Neuronal stem cell (in vitro differentiated cells): Measurements from ENCODE around the gene MTAP.

Source experiments
- DNase-seq: peaks from one replicate; pipeline ENCODE4 v3.0.0-alpha.2; 2013; ENCODE audit warnings: low spot score
- H2AFZ ChIP-seq: one replicate; pipeline ENCODE4 v1.6.1; 2013; ENCODE audit warnings: mild to moderate bottlenecking, low read length, inconsistent platforms
- H2AK5ac ChIP-seq: 2 replicates; pipeline ENCODE4 v1.6.1; 2013; ENCODE audit warnings: low read depth, mild to moderate bottlenecking, inconsistent platforms, low read length, moderate library complexity, mixed read lengths
- H2BK120ac ChIP-seq: 2 replicates; pipeline ENCODE4 v1.6.1; 2013; ENCODE audit warnings: low read depth, mild to moderate bottlenecking, inconsistent platforms, low read length, moderate library complexity, mixed read lengths
- H2BK12ac ChIP-seq: one replicate; pipeline ENCODE4 v1.6.1; 2013; ENCODE audit warnings: low read length, inconsistent platforms
- H2BK15ac ChIP-seq: 2 replicates; pipeline ENCODE4 v1.6.1; 2013; ENCODE audit warnings: mild to moderate bottlenecking, low read length, inconsistent platforms, mixed read lengths
- H2BK5ac ChIP-seq: one replicate; pipeline ENCODE4 v1.6.1; 2013; ENCODE audit warnings: inconsistent platforms, mild to moderate bottlenecking, low read length, moderate library complexity
- H3K14ac ChIP-seq: one replicate; pipeline ENCODE4 v1.6.1; 2013; ENCODE audit warnings: low read length, inconsistent platforms
- H3K18ac ChIP-seq: 2 replicates; pipeline ENCODE4 v1.6.1; 2013; ENCODE audit warnings: low read length, inconsistent platforms
- H3K23ac ChIP-seq: 2 replicates; pipeline ENCODE4 v1.6.1; 2013; ENCODE audit warnings: low read depth, mild to moderate bottlenecking, mixed read lengths, low read length, inconsistent platforms; ENCODE audit not compliant: poor library complexity
- H3K27ac ChIP-seq: replicated peaks from 3 replicates; pipeline ENCODE4 v1.5.1; 2013; ENCODE audit warnings: low read length, inconsistent platforms
- H3K27me3 ChIP-seq, 3 experiments: 2 replicates each; pipeline ENCODE4 v1.6.1; 2013; ENCODE audit warnings: low read length in 3 of 3, mild to moderate bottlenecking in 2 of 3, inconsistent platforms in 1 of 3, low read depth in 1 of 3, mixed read lengths in 1 of 3, moderate library complexity in 1 of 3; ENCODE audit not compliant: control insufficient read depth in 3 of 3, insufficient read depth in 3 of 3
- H3K36me3 ChIP-seq, 2 donors: replicated peaks in 1 of 2; 2 replicates each; pipeline ENCODE4 v1.6.1; 2013; ENCODE audit warnings: low read length in 2 of 2; ENCODE audit not compliant: control insufficient read depth in 2 of 2, insufficient read depth in 2 of 2
- H3K4ac ChIP-seq: 2 replicates; pipeline ENCODE4 v1.6.1; 2013; ENCODE audit warnings: inconsistent platforms, mild to moderate bottlenecking, low read length, moderate library complexity
- H3K4me1 ChIP-seq, 2 donors: 1 replicate in 1 of 2; 2 replicates in 1 of 2; pipeline ENCODE4 v1.6.1; 2013; ENCODE audit warnings: low read length in 2 of 2, low read depth in 1 of 2; ENCODE audit not compliant: control insufficient read depth in 2 of 2, insufficient read depth in 1 of 2
- H3K4me2 ChIP-seq: one replicate; pipeline ENCODE4 v1.6.1; 2013; ENCODE audit warnings: mild to moderate bottlenecking, low read length, inconsistent platforms; ENCODE audit not compliant: insufficient read depth, poor library complexity, severe bottlenecking
- H3K4me3 ChIP-seq, 2 donors: 2 replicates each; pipeline ENCODE4 v1.5.1; 2013; ENCODE audit warnings: low read length in 2 of 2, mild to moderate bottlenecking in 2 of 2, inconsistent platforms in 1 of 2, moderate library complexity in 1 of 2
- H3K79me1 ChIP-seq: one replicate; pipeline ENCODE4 v1.6.1; 2013; ENCODE audit warnings: low read depth, mild to moderate bottlenecking, inconsistent platforms, low read length, moderate library complexity
- H3K9ac ChIP-seq: one replicate; pipeline ENCODE4 v1.6.1; 2013; ENCODE audit warnings: mild to moderate bottlenecking, low read depth, low read length, inconsistent platforms; ENCODE audit not compliant: poor library complexity
- H3K9me3 ChIP-seq, 2 donors: replicated peaks in 1 of 2; 2 replicates each; pipeline versions ENCODE3 to v1.6.1; 2013; ENCODE audit warnings: low read length in 2 of 2, mild to moderate bottlenecking in 2 of 2, inconsistent platforms in 1 of 2, low read depth in 1 of 2, mixed read lengths in 1 of 2, moderate library complexity in 1 of 2; ENCODE audit not compliant: control insufficient read depth in 2 of 2, insufficient read depth in 1 of 2
- H4K8ac ChIP-seq: one replicate; pipeline ENCODE4 v1.6.1; 2013; ENCODE audit warnings: low read depth, mild to moderate bottlenecking, inconsistent platforms, low read length, moderate library complexity
- H4K91ac ChIP-seq: one replicate; pipeline ENCODE4 v1.6.1; 2013; ENCODE audit warnings: low read length, low read depth, mild to moderate bottlenecking, inconsistent platforms; ENCODE audit not compliant: poor library complexity
- WGBS, 2 donors: extraction: QIAGEN DNeasy Blood & Tissue Kit; methylation state at CpG; one replicate each; pipeline ENCODE4 v1.1.7; 2013; ENCODE audit warnings: missing lambda C conversion rate in 2 of 2, mixed read lengths in 1 of 2; ENCODE audit not compliant: insufficient read length in 2 of 2, insufficient replicate concordance in 1 of 2; ENCODE audit errors: extremely low coverage in 2 of 2; 5-methylcytosine and 5-hydroxymethylcytosine counted together

The MTAP gene

GRCh38 chr9:21812946-21813568, 10.6 kb downstream of the MTAP start:
- DNase-seq = peak; percentile 44
- H3K23ac ChIP-seq = no peak overlapping the region
- no peak overlapping the region for H2BK5ac ChIP-seq

GRCh38 chr9:21813575-21814473, 11.4 kb downstream of the MTAP start:
- peaks cover 30 to 99% of the 10 kb centered on the region in 2 donors for H3K36me3 ChIP-seq
- H3K79me1 ChIP-seq = peaks cover 4% of the 10 kb centered on the region
- peaks cover 0 to 28% of the 10 kb centered on the region in 2 donors for H3K9me3 ChIP-seq
- H2BK120ac ChIP-seq = no peak overlapping the region
- no peak overlapping the region for H3K18ac ChIP-seq
- H2BK12ac ChIP-seq = no peak overlapping the region
- H4K8ac ChIP-seq = no peak overlapping the region
- DNase-seq = peak; percentile 60
- H3K4ac ChIP-seq = no peak overlapping the region
- no peak overlapping the region for H2BK15ac ChIP-seq
- no peaks in the 10 kb centered on the region for H3K4me1 ChIP-seq
- H3K4me2 ChIP-seq = no peak overlapping the region
- no peak overlapping the region for H3K9ac ChIP-seq
- no peaks in the 10 kb centered on the region for H3K27me3 ChIP-seq
- no peak overlapping the region for H2BK5ac ChIP-seq
- no peak overlapping the region for H3K4me3 ChIP-seq
- WGBS, 2 donors = no CpG with 5 or more reads among the region's 8 CpGs
- no peak overlapping the region for H3K27ac ChIP-seq
- H4K91ac ChIP-seq = no peak overlapping the region
- H2AK5ac ChIP-seq = no peak overlapping the region
- no peak overlapping the region for H3K23ac ChIP-seq
- no peak overlapping the region for H3K14ac ChIP-seq
- H2AFZ ChIP-seq = no peak overlapping the region

More at GRCh38 chr9:21812946-21813568, 10.6 kb downstream of the MTAP start:
- no peak overlapping the region for H3K4me3 ChIP-seq
- no peak overlapping the region for H3K14ac ChIP-seq
- H3K79me1 ChIP-seq = peaks cover 4% of the 10 kb centered on the region
- no peaks in the 10 kb centered on the region for H3K27me3 ChIP-seq
- no peak overlapping the region for H3K4me2 ChIP-seq
- peaks cover 0 to 21% of the 10 kb centered on the region in 2 donors for H3K9me3 ChIP-seq
- H3K36me3 ChIP-seq = peaks cover 28 to 99% of the 10 kb centered on the region in 2 donors
- H4K8ac ChIP-seq = no peak overlapping the region
- no peak overlapping the region for H2BK15ac ChIP-seq
- H3K4ac ChIP-seq = no peak overlapping the region
- WGBS, 2 donors = no CpG with 5 or more reads among the region's 5 CpGs
- no peak overlapping the region for H3K9ac ChIP-seq
- no peak overlapping the region for H2BK120ac ChIP-seq
- no peaks in the 10 kb centered on the region for H3K4me1 ChIP-seq
- no peak overlapping the region for H2BK12ac ChIP-seq
- no peak overlapping the region for H3K18ac ChIP-seq
- H2AFZ ChIP-seq = no peak overlapping the region
- H3K27ac ChIP-seq = no peak overlapping the region
- H2AK5ac ChIP-seq = no peak overlapping the region
- no peak overlapping the region for H4K91ac ChIP-seq

GRCh38 chr9:21815643-21816042, 13.2 kb downstream of the MTAP start:
- DNase-seq = no peak
- no peak overlapping the region for H2BK5ac ChIP-seq
- no peak overlapping the region for H2BK15ac ChIP-seq

GRCh38 chr9:21817176-21817575, 14.7 kb downstream of the MTAP start:
- H2BK15ac ChIP-seq = no peak overlapping the region
- DNase-seq = no peak
- H2BK5ac ChIP-seq = no peak overlapping the region
- no peak overlapping the region for H3K4ac ChIP-seq
- no peak overlapping the region for H4K8ac ChIP-seq
- no peak overlapping the region for H3K14ac ChIP-seq
- H3K27ac ChIP-seq = no peak overlapping the region
- no peaks in the 10 kb centered on the region for H3K79me1 ChIP-seq
- peaks cover 0 to 37% of the 10 kb centered on the region in 2 donors for H3K9me3 ChIP-seq
- no peak overlapping the region for H2AK5ac ChIP-seq
- H2BK120ac ChIP-seq = no peak overlapping the region
- H3K9ac ChIP-seq = no peak overlapping the region
- H2BK12ac ChIP-seq = no peak overlapping the region
- H2AFZ ChIP-seq = no peak overlapping the region
- WGBS, 2 donors = no CpG with 5 or more reads among the region's 3 CpGs
- H3K4me3 ChIP-seq = no peak overlapping the region
- H3K4me2 ChIP-seq = no peak overlapping the region
- no peaks in the 10 kb centered on the region for H3K27me3 ChIP-seq
- H3K18ac ChIP-seq = no peak overlapping the region
- H3K4me1 ChIP-seq = no peaks in the 10 kb centered on the region
- no peak overlapping the region for H3K23ac ChIP-seq
- no peak overlapping the region for H4K91ac ChIP-seq
- peaks cover 24 to 84% of the 10 kb centered on the region in 2 donors for H3K36me3 ChIP-seq

More at GRCh38 chr9:21815643-21816042, 13.2 kb downstream of the MTAP start:
- Histone ChIP-seq H2BK12ac (no peak overlapping the region), H2BK120ac (no peak overlapping the region), H3K23ac (no peak overlapping the region), H4K91ac (no peak overlapping the region), H3K18ac (no peak overlapping the region), H4K8ac (no peak overlapping the region), H3K4me3 (no peak overlapping the region), H2AK5ac (no peak overlapping the region), H3K9ac (no peak overlapping the region), H3K14ac (no peak overlapping the region), H2AFZ (no peak overlapping the region), H3K27ac (no peak overlapping the region), H3K9me3 (peaks cover 0 to 37% of the 10 kb centered on the region in 2 donors), H3K4me1 (no peaks in the 10 kb centered on the region), H3K79me1 (peaks cover 1% of the 10 kb centered on the region), H3K36me3 (peaks cover 26 to 95% of the 10 kb centered on the region in 2 donors), H3K4ac (no peak overlapping the region), H3K4me2 (no peak overlapping the region), H3K27me3 (no peaks in the 10 kb centered on the region)
- 100% methylated on average over 2 of the region's 3 CpGs; no CpG with 5 or more reads in 1 of the 2 donors for WGBS, 2 donors
